Fibroblast of lung (primary cell): ENCODE data around the gene SEC24C.

Source experiments
- CTCF ChIP-seq, 2 donors: IDR thresholded peaks in 1 of 2; conservative IDR thresholded peaks in 1 of 2; 1 replicate in 1 of 2; 2 replicates in 1 of 2; pipeline ENCODE4 v1.5.1; 2011 to 2012; ENCODE audit warnings: low read length in 2 of 2, control low read depth in 1 of 2, inconsistent platforms in 1 of 2, low read depth in 1 of 2, mild to moderate bottlenecking in 1 of 2
- EZH2 ChIP-seq: IDR thresholded peaks from 2 replicates; pipeline ENCODE4 v1.5.1; 2012; ENCODE audit warnings: low read length, control low read depth, mild to moderate bottlenecking; ENCODE audit errors: missing control alignments

GRCh38 chr10:73799899-73800559, 55.9 kb downstream of the SEC24C start:
- TF ChIP-seq CTCF (conservative IDR thresholded peaks at IDR 0.05 in 1 of 2, IDR thresholded peaks at IDR 0.05 in 1 of 2; ENCODE audit: low read depth in 1 of 2, low read length in 2 of 2) (no peak), EZH2 (no peak)
